ENCODE results near the gene CPSF2.

DNA sequence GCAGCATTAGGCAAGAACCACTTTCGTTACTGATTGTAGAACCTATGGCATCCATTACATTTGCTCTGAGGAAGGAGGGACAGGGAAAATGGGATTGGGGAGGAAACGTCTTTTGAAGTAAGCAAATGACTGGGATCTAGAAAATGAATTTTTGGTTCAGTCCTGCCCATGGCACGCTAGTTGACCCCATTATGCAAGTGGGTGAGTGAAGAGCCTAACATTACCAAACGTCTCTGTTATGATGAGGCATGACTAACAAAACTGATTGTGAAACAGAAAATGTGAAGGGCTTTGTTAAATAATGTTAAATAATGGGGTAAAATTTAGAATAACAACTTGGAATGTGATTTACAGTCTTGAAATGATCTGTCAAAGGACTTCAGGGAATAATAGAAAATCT is 38.9 kb downstream of the CPSF2 start:
- TF ChIP-seq, protein P1, sequence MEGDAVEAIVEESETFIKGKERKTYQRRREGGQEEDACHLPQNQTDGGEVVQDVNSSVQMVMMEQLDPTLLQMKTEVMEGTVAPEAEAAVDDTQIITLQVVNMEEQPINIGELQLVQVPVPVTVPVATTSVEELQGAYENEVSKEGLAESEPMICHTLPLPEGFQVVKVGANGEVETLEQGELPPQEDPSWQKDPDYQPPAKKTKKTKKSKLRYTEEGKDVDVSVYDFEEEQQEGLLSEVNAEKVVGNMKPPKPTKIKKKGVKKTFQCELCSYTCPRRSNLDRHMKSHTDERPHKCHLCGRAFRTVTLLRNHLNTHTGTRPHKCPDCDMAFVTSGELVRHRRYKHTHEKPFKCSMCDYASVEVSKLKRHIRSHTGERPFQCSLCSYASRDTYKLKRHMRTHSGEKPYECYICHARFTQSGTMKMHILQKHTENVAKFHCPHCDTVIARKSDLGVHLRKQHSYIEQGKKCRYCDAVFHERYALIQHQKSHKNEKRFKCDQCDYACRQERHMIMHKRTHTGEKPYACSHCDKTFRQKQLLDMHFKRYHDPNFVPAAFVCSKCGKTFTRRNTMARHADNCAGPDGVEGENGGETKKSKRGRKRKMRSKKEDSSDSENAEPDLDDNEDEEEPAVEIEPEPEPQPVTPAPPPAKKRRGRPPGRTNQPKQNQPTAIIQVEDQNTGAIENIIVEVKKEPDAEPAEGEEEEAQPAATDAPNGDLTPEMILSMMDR (IDR thresholded peaks at IDR 0.05; ENCODE audit: low read depth, low read length, missing input control): no peak
- TF ChIP-seq, protein P2, sequence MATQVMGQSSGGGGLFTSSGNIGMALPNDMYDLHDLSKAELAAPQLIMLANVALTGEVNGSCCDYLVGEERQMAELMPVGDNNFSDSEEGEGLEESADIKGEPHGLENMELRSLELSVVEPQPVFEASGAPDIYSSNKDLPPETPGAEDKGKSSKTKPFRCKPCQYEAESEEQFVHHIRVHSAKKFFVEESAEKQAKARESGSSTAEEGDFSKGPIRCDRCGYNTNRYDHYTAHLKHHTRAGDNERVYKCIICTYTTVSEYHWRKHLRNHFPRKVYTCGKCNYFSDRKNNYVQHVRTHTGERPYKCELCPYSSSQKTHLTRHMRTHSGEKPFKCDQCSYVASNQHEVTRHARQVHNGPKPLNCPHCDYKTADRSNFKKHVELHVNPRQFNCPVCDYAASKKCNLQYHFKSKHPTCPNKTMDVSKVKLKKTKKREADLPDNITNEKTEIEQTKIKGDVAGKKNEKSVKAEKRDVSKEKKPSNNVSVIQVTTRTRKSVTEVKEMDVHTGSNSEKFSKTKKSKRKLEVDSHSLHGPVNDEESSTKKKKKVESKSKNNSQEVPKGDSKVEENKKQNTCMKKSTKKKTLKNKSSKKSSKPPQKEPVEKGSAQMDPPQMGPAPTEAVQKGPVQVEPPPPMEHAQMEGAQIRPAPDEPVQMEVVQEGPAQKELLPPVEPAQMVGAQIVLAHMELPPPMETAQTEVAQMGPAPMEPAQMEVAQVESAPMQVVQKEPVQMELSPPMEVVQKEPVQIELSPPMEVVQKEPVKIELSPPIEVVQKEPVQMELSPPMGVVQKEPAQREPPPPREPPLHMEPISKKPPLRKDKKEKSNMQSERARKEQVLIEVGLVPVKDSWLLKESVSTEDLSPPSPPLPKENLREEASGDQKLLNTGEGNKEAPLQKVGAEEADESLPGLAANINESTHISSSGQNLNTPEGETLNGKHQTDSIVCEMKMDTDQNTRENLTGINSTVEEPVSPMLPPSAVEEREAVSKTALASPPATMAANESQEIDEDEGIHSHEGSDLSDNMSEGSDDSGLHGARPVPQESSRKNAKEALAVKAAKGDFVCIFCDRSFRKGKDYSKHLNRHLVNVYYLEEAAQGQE (IDR thresholded peaks at IDR 0.05): no peak
- TF ChIP-seq SP1 (IDR thresholded peaks at IDR 0.05) (no peak), JUND (IDR thresholded peaks at IDR 0.05) (no peak)
- TF ChIP-seq, protein P3, sequence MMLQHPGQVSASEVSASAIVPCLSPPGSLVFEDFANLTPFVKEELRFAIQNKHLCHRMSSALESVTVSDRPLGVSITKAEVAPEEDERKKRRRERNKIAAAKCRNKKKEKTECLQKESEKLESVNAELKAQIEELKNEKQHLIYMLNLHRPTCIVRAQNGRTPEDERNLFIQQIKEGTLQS (IDR thresholded peaks at IDR 0.05): no peak
